ENCODE results near the gene RSBN1.

The RSBN1 gene

DNA sequence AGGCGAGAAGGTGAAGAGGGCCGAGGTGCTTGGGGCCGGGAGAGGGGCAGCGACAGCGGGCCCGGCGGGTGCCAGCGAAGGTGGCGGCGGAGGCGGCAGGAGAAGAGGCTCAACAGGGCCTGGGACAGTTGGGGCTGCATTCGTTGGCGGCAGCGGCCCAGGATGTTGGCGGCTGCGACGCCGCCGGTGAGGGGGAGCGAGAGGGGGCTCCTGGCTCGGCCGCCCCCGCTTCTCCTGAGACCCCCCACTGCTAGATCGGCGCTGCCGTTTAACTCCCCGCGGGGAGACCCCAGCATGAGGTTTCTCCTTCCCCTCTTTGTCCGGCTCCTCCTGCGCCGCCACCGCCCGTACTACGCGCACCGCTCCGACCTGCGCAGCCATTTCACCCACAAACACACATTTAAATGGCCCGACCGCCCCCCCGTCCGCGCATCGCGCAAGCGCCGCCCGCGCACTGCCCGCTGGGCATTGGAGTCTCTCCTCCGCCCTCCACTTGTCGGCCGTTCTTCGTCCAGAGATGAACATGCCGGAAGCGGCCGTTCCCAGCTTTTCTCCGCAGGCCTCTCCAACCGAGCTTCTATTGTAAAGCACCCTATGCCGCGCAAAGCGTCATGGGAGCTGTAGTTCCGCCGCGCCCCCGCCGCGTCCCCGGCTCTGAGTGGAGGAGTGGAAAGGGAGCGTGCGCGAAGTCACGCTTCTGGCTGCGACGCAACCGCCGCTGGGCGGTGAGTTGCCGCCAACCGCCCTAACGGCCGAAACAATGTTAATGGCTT, at the start of gene RSBN1:
RSBN1 (minus strand) TSS at position 589 of the 773 bp plus-strand sequence; CDS start at position 525, 64 bp downstream.
- DNase-seq (ENCODE audit: low read depth), result peak; percentile 99
- peak within 1 kb of the TSS; percentile 98 for H3K4me3 ChIP-seq (replicated peaks; ENCODE audit: low read depth, low read length)
- no peak for TF ChIP-seq CTCF (IDR thresholded peaks at IDR 0.05; ENCODE audit: low read length, missing control alignments)

DNA sequence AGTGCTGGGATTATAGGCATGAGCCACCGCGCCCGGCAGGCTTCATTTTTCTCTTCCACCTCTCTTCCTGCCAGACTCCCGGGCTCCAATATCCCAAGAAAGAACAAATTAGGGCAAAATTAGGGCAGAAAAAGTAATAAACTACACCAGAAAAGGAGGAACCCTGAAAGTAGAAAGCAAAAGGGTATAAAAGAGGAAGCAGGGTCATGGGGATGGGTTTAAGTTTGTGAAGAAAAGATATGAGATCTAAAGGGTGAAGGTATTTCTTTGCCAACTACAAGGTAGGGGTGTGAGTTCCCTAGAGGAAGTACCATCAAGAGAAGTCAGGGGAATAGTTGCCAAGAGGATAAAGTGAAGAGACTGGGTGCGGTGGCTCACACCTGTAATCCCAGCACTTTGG, 49.4 kb upstream of the RSBN1 start:
- H3K4me3 ChIP-seq (replicated peaks; ENCODE audit: low read depth, low read length), result no peak overlapping the region
- no peak for TF ChIP-seq CTCF (IDR thresholded peaks at IDR 0.05; ENCODE audit: low read length, missing control alignments)
- DNase-seq (ENCODE audit: low read depth), result no peak

DNA sequence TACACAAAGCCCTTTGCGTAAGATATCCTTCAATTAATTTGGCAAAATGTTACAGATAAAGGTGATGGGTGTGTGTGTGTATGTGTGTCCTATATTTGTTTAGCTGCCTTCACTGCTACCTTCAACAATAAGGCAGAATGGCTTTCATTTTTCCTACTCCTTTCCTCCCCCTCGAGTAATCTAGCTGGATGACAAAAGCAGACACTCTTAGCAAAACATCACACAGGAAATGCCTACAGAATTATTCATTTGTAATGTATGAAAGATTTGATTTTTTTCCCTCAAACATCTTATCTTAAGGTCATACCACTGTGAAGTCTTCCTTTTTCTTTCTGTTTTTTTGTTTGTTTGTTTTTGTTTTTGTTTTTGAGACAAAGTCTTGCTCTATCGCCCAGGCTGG, 48.6 kb upstream of the RSBN1 start:
- peak overlapping the region; percentile 21 for H3K4me3 ChIP-seq (replicated peaks; ENCODE audit: low read depth, low read length)
- DNase-seq (ENCODE audit: low read depth), result peak; percentile 87
- TF ChIP-seq CTCF (IDR thresholded peaks at IDR 0.05; ENCODE audit: low read length, missing control alignments), result no peak

DNA sequence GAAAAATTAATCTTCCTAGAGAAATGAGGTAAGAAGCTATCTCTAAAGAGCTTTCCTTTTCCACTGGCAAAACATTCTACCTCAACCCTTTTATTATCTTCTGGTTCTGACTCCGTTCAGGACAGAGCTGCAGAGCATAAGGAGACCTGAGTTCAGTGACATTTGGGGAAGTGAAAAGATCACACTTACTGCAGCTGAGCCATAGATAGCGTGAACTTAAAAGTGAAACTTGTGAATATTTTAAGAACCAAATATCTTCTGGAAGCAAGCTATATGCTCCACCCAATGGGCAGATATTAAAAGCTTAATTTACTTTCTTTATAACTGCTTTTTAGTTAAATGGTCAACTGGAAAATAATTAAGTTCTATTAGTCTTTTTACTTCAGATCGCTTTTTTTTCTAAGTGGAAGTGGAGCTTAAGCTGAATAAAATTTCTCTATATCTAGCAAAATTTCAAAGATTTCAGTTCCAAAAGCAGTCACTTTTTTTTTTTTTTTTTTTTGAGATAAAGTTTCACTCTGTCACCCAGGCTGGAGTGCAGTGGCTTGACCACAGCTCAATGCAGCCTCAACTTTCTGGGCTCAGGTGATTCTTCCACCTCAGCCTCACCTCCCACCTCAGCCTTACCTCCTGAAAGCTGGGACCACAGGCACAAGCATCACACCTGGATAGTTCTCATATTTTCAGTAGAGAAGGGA, 47.4 kb upstream of the RSBN1 start:
- H3K4me3 ChIP-seq (replicated peaks; ENCODE audit: low read depth, low read length), result no peak overlapping the region
- TF ChIP-seq CTCF (IDR thresholded peaks at IDR 0.05; ENCODE audit: low read length, missing control alignments), result no peak
- no peak for DNase-seq (ENCODE audit: low read depth)

- DNase-seq (ENCODE audit: low read depth), result no peak
- H3K4me3 ChIP-seq (replicated peaks; ENCODE audit: low read depth, low read length), result no peak overlapping the region
- no peak for TF ChIP-seq CTCF (IDR thresholded peaks at IDR 0.05; ENCODE audit: low read length, missing control alignments)
Observed at GRCh38 chr1:113858982-113859381, 46.7 kb upstream of the RSBN1 start.

GRCh38 chr1:113858418-113858817, 46.1 kb upstream of the RSBN1 start:
- no peak for DNase-seq (ENCODE audit: low read depth)
- H3K4me3 ChIP-seq (replicated peaks; ENCODE audit: low read depth, low read length), result no peak overlapping the region
- TF ChIP-seq CTCF (IDR thresholded peaks at IDR 0.05; ENCODE audit: low read length, missing control alignments), result no peak
